Smooth muscle cell (in vitro differentiated cells): ENCODE data around the gene AGMO. TPM values are rescaled to one million over a fixed set of nuclear protein-coding genes. Genes with fewer than 3 reads are reported as not detected.

Source experiments
- DNase-seq: peaks from one replicate; lab custom pipeline; 2025; ENCODE audit not compliant: unreplicated experiment; lab: John Stamatoyannopoulos, UW
- H2AFZ ChIP-seq: fragments of 200-600 bp; sonication (generic); 2 replicates; pipeline ENCODE4 v1.6.0; 2016; ENCODE audit warnings: antibody characterized with exemption, low read depth, mild to moderate bottlenecking
- H3F3A ChIP-seq: fragments of 200-600 bp; sonication (generic); 2 replicates; pipeline ENCODE4 v1.6.0; 2017; ENCODE audit warnings: antibody characterized with exemption, low read depth
- H3K27ac ChIP-seq: fragments of 200-600 bp; sonication (generic); 2 replicates; pipeline ENCODE4 v1.5.1; 2016; ENCODE audit warnings: low read depth, mild to moderate bottlenecking
- H3K27me3 ChIP-seq: fragments of 200-600 bp; sonication (generic); 2 replicates; pipeline ENCODE4 v1.6.1; 2016; ENCODE audit warnings: low read depth, mild to moderate bottlenecking
- H3K36me3 ChIP-seq: fragments of 200-600 bp; sonication (generic); 2 replicates; pipeline ENCODE4 v1.5.1; 2016; ENCODE audit warnings: low read depth
- H3K4me1 ChIP-seq: fragments of 200-600 bp; sonication (generic); 2 replicates; pipeline ENCODE4 v1.5.1; 2016; ENCODE audit warnings: low read depth
- H3K4me2 ChIP-seq: fragments of 200-600 bp; sonication (generic); 2 replicates; pipeline ENCODE4 v1.6.0; 2016; ENCODE audit warnings: mild to moderate bottlenecking
- H3K4me3 ChIP-seq: fragments of 200-600 bp; sonication (generic); 2 replicates; pipeline ENCODE4 v1.5.1; 2016; ENCODE audit warnings: mild to moderate bottlenecking
- H3K79me2 ChIP-seq: fragments of 200-600 bp; sonication (generic); 2 replicates; pipeline ENCODE4 v1.6.0; 2016; ENCODE audit warnings: low read depth, mild to moderate bottlenecking
- H3K9ac ChIP-seq: fragments of 200-600 bp; sonication (generic); 2 replicates; pipeline ENCODE4 v1.6.0; 2016; ENCODE audit warnings: low read depth
- H3K9me3 ChIP-seq: fragments of 200-600 bp; sonication (generic); replicated peaks from 2 replicates; pipeline ENCODE4 v1.5.1; 2016; ENCODE audit warnings: low read depth
- H4K20me1 ChIP-seq: fragments of 200-600 bp; sonication (generic); 2 replicates; pipeline ENCODE4 v1.6.0; 2016; ENCODE audit warnings: low read depth
- CTCF ChIP-seq: fragments of 200-600 bp; sonication (generic); IDR thresholded peaks from 2 replicates; pipeline ENCODE4 v1.5.1; 2017; ENCODE audit warnings: borderline replicate concordance, mild to moderate bottlenecking, antibody characterized with exemption; ENCODE audit not compliant: insufficient read depth, poor library complexity, severe bottlenecking
- WGBS: methylation state at CpG from one replicate; pipeline ENCODE4 v1.1.7; 2016; ENCODE audit warnings: low lambda C conversion rate; 5-methylcytosine and 5-hydroxymethylcytosine counted together
- polyA plus RNA-seq: library from polyadenylated mRNA; unstranded; fragments of >200 nt; fragmentation: Nextera tagmentation; extraction: Ambion mirVana; gene quantifications from 2 replicates; pipeline ENCODE4 v1.2.1, GENCODE V29; 2016
- total RNA-seq: library from RNA; depleted of rRNA; stranded (reverse); fragments of >200 nt; gene quantifications from 2 replicates; pipeline ENCODE4 v1.2.3, GENCODE V29; 2014

AGMO gene
- total and polyA plus RNA-seq, 2 experiments from 2014 or later = 0.27 to 0.50 TPM

- no peak for TF ChIP-seq CTCF
- Histone ChIP-seq H3K9me3 (no peaks in the 10 kb centered on the region), H3K4me1 (peaks cover 8% of the 10 kb centered on the region), H4K20me1 (no peaks in the 10 kb centered on the region), H3K4me2 (no peak overlapping the region), H3K9ac (no peak overlapping the region), H3K4me3 (no peak overlapping the region), H3K27ac (no peak overlapping the region), H3K36me3 (no peaks in the 10 kb centered on the region), H3K27me3 (no peaks in the 10 kb centered on the region), H3K79me2 (no peaks in the 10 kb centered on the region), H3F3A (no peaks in the 10 kb centered on the region), H2AFZ (no peak overlapping the region)
- WGBS = 92% methylated on average over 3 of the region's 3 CpGs
- no peak for DNase-seq
Measured at GRCh38 chr7:15606561-15606960, 44.7 kb upstream of the AGMO start.

GRCh38 chr7:15604166-15604565 is 42.4 kb upstream of the AGMO start:
- Histone ChIP-seq H3K36me3 (no peaks in the 10 kb centered on the region), H3K9me3 (no peaks in the 10 kb centered on the region), H3K79me2 (no peaks in the 10 kb centered on the region), H3F3A (no peaks in the 10 kb centered on the region), H3K27ac (no peak overlapping the region), H2AFZ (no peak overlapping the region), H3K27me3 (no peaks in the 10 kb centered on the region), H4K20me1 (no peaks in the 10 kb centered on the region), H3K4me1 (peaks cover 8% of the 10 kb centered on the region), H3K9ac (no peak overlapping the region), H3K4me2 (no peak overlapping the region), H3K4me3 (no peak overlapping the region)
- DNase-seq = no peak
- 97% methylated on average over 1 of the region's 1 CpG for WGBS
- TF ChIP-seq CTCF = no peak

GRCh38 chr7:15603124-15603523 is 41.3 kb upstream of the AGMO start:
- Histone ChIP-seq H2AFZ (no peak overlapping the region), H3K4me2 (no peak overlapping the region), H3K27me3 (no peaks in the 10 kb centered on the region), H3F3A (no peaks in the 10 kb centered on the region), H3K9ac (no peak overlapping the region), H3K4me1 (peaks cover 5% of the 10 kb centered on the region), H4K20me1 (no peaks in the 10 kb centered on the region), H3K4me3 (no peak overlapping the region), H3K36me3 (no peaks in the 10 kb centered on the region), H3K27ac (no peak overlapping the region), H3K9me3 (no peaks in the 10 kb centered on the region), H3K79me2 (no peaks in the 10 kb centered on the region)
- no peak for TF ChIP-seq CTCF
- 44% methylated on average over 2 of the region's 2 CpGs for WGBS
- no peak for DNase-seq

- Histone ChIP-seq H3F3A (no peaks in the 10 kb centered on the region), H3K27me3 (no peaks in the 10 kb centered on the region), H3K79me2 (no peaks in the 10 kb centered on the region), H3K9ac (no peak overlapping the region), H3K36me3 (no peaks in the 10 kb centered on the region), H3K4me1 (no peaks in the 10 kb centered on the region), H3K9me3 (no peaks in the 10 kb centered on the region), H3K4me2 (no peak overlapping the region), H4K20me1 (no peaks in the 10 kb centered on the region), H3K4me3 (no peak overlapping the region), H2AFZ (no peak overlapping the region), H3K27ac (no peak overlapping the region)
- WGBS = 50% methylated on average over 1 of the region's 1 CpG
- DNase-seq = no peak
- TF ChIP-seq CTCF = no peak
Measured at GRCh38 chr7:15602236-15602635, 40.4 kb upstream of the AGMO start.
